Keratinocyte (primary cell): ENCODE results near the gene MYH10. TPM values are rescaled to one million over a fixed set of nuclear protein-coding genes. Genes with fewer than 3 reads are reported as not detected.

Experiments used
- DNase-seq: peaks from one replicate; pipeline ENCODE4 v3.0.0-alpha.2; 2011; ENCODE audit warnings: low read depth, missing footprints, low spot score
- FAIRE-seq: peaks from 2 replicates; lab custom pipeline; 2011; peaks lifted over from hg19 to GRCh38; lab: Jason Lieb, UNC
- H2AFZ ChIP-seq: 2 replicates; pipeline ENCODE4 v1.6.0; 2012; ENCODE audit warnings: low read length, control low read depth, inconsistent platforms; ENCODE audit not compliant: control insufficient read depth
- H3K27ac ChIP-seq: 2 replicates; pipeline ENCODE4 v1.5.1; 2011; ENCODE audit warnings: low read length; ENCODE audit not compliant: control insufficient read depth, insufficient read depth
- H3K27me3 ChIP-seq: 3 replicates; pipeline ENCODE4 v1.6.0; 2011; ENCODE audit warnings: low read length; ENCODE audit not compliant: control insufficient read depth, insufficient read depth; ENCODE audit errors: extremely low read depth
- H3K36me3 ChIP-seq, 2 experiments: 2 replicates in 1 of 2; 3 replicates in 1 of 2; pipeline ENCODE4 v1.5.1; 2011; ENCODE audit warnings: low read length in 2 of 2, mild to moderate bottlenecking in 1 of 2; ENCODE audit not compliant: control insufficient read depth in 2 of 2, insufficient read depth in 2 of 2; ENCODE audit errors: extremely low read depth in 1 of 2
- H3K4me1 ChIP-seq: 3 replicates; pipeline ENCODE4 v1.5.1; 2011; ENCODE audit warnings: low read length; ENCODE audit not compliant: control insufficient read depth, insufficient read depth; ENCODE audit errors: extremely low read depth
- H3K4me2 ChIP-seq: 3 replicates; pipeline ENCODE4 v1.6.0; 2011; ENCODE audit warnings: low read depth, low read length; ENCODE audit not compliant: control insufficient read depth, insufficient read depth; ENCODE audit errors: extremely low read depth
- H3K4me3 ChIP-seq, 3 experiments: fragments of 200-600 bp in 1 of 3; sonication (generic) in 1 of 3; 2 replicates in 2 of 3; 3 replicates in 1 of 3; pipeline ENCODE4 v1.5.1; 2011 to 2016; ENCODE audit warnings: low read length in 3 of 3, mild to moderate bottlenecking in 3 of 3, control low read depth in 2 of 3, inconsistent platforms in 1 of 3, low read depth in 1 of 3, mixed read lengths in 1 of 3, mixed run types in 1 of 3, moderate library complexity in 1 of 3; ENCODE audit not compliant: control insufficient read depth in 2 of 3, insufficient read depth in 2 of 3; ENCODE audit errors: extremely low read depth in 1 of 3
- H3K79me2 ChIP-seq: 2 replicates; pipeline ENCODE4 v1.6.0; 2012; ENCODE audit warnings: low read length; ENCODE audit not compliant: control insufficient read depth, insufficient read depth
- H3K9ac ChIP-seq: 3 replicates; pipeline ENCODE4 v1.6.0; 2011; ENCODE audit warnings: low read length; ENCODE audit not compliant: control insufficient read depth, insufficient read depth; ENCODE audit errors: extremely low read depth
- H3K9me1 ChIP-seq: 3 replicates; pipeline ENCODE4 v1.6.0; 2011; ENCODE audit warnings: low read length; ENCODE audit not compliant: control insufficient read depth, insufficient read depth; ENCODE audit errors: extremely low read depth
- H3K9me3 ChIP-seq: 2 replicates; pipeline ENCODE4 v1.5.1; 2012; ENCODE audit warnings: low read depth, low read length; ENCODE audit not compliant: control insufficient read depth
- H4K20me1 ChIP-seq: 3 replicates; pipeline ENCODE4 v1.6.0; 2011; ENCODE audit warnings: low read length; ENCODE audit not compliant: control insufficient read depth, insufficient read depth; ENCODE audit errors: extremely low read depth
- CTCF ChIP-seq, 3 experiments: IDR thresholded peaks in 1 of 3; conservative IDR thresholded peaks in 1 of 3; optimal IDR thresholded peaks in 1 of 3; 2 replicates in 2 of 3; 3 replicates in 1 of 3; pipeline versions ENCODE3 to v1.5.1; 2011; ENCODE audit warnings: low read length in 3 of 3, mild to moderate bottlenecking in 3 of 3, moderate library complexity in 2 of 3, control low read depth in 1 of 3, inconsistent platforms in 1 of 3; ENCODE audit not compliant: insufficient read depth in 2 of 3; ENCODE audit errors: extremely low read depth in 1 of 3
- EZH2 ChIP-seq: IDR thresholded peaks from one replicate; pipeline ENCODE4 v1.6.1; 2012; ENCODE audit warnings: inconsistent platforms, mild to moderate bottlenecking, low read length, moderate library complexity
- dilution Hi-C: fragments of 300-500 bp; cut with MboI; formaldehyde crosslinking; loops from one replicate; pipeline ENCODE4 v1.7.0; 2020; ENCODE audit warnings: low sequenced_read_pairs; ENCODE audit not compliant: extremely low pct_ligation_motif_present
- polyA plus RNA-seq, 5 experiments: library from polyadenylated mRNA; depleted of rRNA in 3 of 5; stranded (reverse) in 3 of 5; stranded (forward) in 1 of 5; unstranded in 1 of 5; fragments of >200 nt; gene quantifications; 1 replicate in 1 of 5; 2 replicates in 3 of 5; 3 replicates in 1 of 5; pipeline versions ENCODE4 v1.2.1 to v1.2.3, GENCODE V29; 2011 to 2012; ENCODE audit warnings: missing spikeins in 2 of 5, low read depth in 1 of 5, low replicate concordance in 1 of 5

MYH10 gene
- polyA plus RNA-seq, 1 donor (not counting 4 experiments of a cell fraction or from before 2014, with no cell fraction given) = 21.2 TPM

- Histone ChIP-seq H3K9ac (no peak overlapping the region), H3K9me3 (no peaks in the 10 kb centered on the region), H2AFZ (no peak overlapping the region), H3K4me2 (no peak overlapping the region), H3K36me3 (peaks cover 23 to 28% of the 10 kb centered on the region in 2 experiments), H3K27me3 (no peaks in the 10 kb centered on the region), H3K9me1 (no peaks in the 10 kb centered on the region), H3K4me3 (no peak overlapping the region), H4K20me1 (no peaks in the 10 kb centered on the region), H3K4me1 (no peaks in the 10 kb centered on the region), H3K79me2 (no peaks in the 10 kb centered on the region), H3K27ac (no peak overlapping the region)
- FAIRE-seq (no peak), DNase-seq (no peak)
- dilution Hi-C loops = no loop called here
- TF ChIP-seq EZH2 = no peak
- TF ChIP-seq CTCF (optimal IDR thresholded peaks at IDR 0.05 in 1 of 3, IDR thresholded peaks at IDR 0.05 in 1 of 3, conservative IDR thresholded peaks at IDR 0.05 in 1 of 3; ENCODE audit: extremely low read depth in 1 of 3, insufficient read depth in 2 of 3, low read length in 3 of 3) = no peak
Observed at GRCh38 chr17:8499614-8500013, 130.9 kb downstream of the MYH10 start.

- H3K4me3 ChIP-seq = no peak overlapping the region
- no peaks in the 10 kb centered on the region for H4K20me1 ChIP-seq
- H3K4me2 ChIP-seq = no peak overlapping the region
- no peak overlapping the region for H3K27ac ChIP-seq
- no peaks in the 10 kb centered on the region for H3K4me1 ChIP-seq
- H3K27me3 ChIP-seq = no peaks in the 10 kb centered on the region
- DNase-seq (no peak), FAIRE-seq (no peak)
- no peak overlapping the region for H3K9ac ChIP-seq
- H3K36me3 ChIP-seq = peaks cover 25 to 26% of the 10 kb centered on the region in 2 experiments
- TF ChIP-seq EZH2 (no peak), CTCF (optimal IDR thresholded peaks at IDR 0.05 in 1 of 3, IDR thresholded peaks at IDR 0.05 in 1 of 3, conservative IDR thresholded peaks at IDR 0.05 in 1 of 3; ENCODE audit: extremely low read depth in 1 of 3, insufficient read depth in 2 of 3, low read length in 3 of 3) (no peak)
- dilution Hi-C loops = no loop called here
- H2AFZ ChIP-seq = no peak overlapping the region
- H3K9me3 ChIP-seq = no peaks in the 10 kb centered on the region
- no peaks in the 10 kb centered on the region for H3K79me2 ChIP-seq
- no peaks in the 10 kb centered on the region for H3K9me1 ChIP-seq
Observed at GRCh38 chr17:8499171-8499570, 131.4 kb downstream of the MYH10 start.
